Measurements from ENCODE around the gene SMO.
"Not testable (repeated sequence)": the region's sequence is repeated elsewhere in the genome, so short reads cannot be mapped to it uniquely, and the experiment has no call there.

SMO gene

GRCh38 chr7:129227646-129228578, 39.5 kb downstream of the SMO start:
- in situ Hi-C loops (cut with HindIII; ENCODE audit: low sequenced_read_pairs): no loop called here

DNA sequence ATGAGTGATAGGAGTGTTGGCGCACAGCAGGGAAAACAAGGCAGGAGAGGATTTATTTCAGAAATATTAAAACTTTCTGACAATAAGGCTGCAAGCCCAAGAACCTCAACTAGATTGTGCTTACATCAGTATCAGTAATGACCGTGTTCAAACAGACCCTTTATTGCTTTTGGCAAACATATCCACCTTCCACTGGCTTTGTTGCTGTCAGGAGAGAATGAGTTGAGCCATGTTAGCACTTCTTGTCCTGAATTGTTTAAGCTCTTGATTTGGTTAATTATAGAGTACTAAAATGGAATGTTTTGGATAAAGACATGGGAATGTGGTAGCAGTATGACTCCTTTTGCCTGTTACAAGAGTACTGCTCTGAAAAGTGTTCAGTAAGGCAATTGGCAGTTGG, 40.2 kb downstream of the SMO start:
- in situ Hi-C loops (cut with HindIII; ENCODE audit: low sequenced_read_pairs): no loop called here

- in situ Hi-C loops (cut with HindIII; ENCODE audit: low sequenced_read_pairs): no loop called here
Measured at GRCh38 chr7:129231666-129232065, 43.2 kb downstream of the SMO start.

DNA sequence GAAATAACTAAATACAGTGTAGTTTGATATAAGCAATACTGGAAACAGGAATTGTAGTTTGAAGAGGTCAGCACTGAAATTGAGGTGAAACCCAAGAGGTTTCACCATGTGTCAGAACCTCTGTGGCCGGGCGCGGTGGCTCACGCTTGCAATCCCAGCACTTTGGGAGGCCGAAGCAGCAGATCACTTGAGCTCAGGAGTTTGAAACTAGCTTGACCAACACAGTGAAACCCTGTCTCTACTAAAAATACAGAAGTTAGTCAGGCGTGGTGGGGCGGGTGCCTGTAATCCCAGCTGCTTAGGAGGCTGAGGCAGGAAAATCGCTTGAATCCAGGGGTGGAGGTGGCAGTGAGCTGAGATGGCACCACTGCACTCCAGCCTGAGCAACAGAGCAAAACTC, 50.1 kb downstream of the SMO start:
- in situ Hi-C loops (cut with HindIII; ENCODE audit: low sequenced_read_pairs): no loop called here

DNA sequence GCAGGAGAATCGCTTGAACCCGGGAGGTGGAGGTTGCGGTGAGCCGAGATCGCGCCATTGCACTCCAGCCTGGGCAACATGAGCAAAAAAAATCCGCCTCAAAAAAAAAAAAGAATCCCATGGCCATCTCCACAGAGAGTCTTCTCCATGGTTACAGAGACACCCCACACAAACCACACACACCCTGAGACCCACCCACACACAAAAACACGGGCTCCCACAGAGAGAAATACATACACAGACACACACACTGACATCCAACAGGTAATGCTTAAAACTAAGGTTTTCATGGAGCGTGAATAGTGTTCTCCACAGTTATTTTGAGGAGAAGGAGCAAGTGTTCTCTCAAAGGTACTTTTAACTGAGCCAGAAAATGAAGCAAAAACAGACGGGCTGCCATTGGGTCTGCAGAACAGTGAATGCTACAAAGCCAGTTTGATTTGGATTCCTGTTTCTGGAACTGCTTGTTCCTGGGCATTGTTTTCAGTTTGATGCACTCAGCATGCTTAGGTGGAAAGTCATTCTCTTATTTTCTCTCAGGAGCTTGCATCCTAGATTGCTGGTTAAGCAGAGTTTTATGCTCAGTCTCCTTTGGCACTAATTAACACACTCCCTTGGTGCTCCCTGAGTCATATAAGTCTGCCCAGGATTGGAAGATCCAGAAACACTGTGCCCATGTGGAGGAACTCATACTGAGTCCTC, 51.8 kb downstream of the SMO start:
- in situ Hi-C loops (cut with HindIII; ENCODE audit: low sequenced_read_pairs): no loop called here

GRCh38 chr7:129244220-129244619, 55.8 kb downstream of the SMO start:
- in situ Hi-C loops (cut with HindIII; ENCODE audit: low sequenced_read_pairs): no loop called here

DNA sequence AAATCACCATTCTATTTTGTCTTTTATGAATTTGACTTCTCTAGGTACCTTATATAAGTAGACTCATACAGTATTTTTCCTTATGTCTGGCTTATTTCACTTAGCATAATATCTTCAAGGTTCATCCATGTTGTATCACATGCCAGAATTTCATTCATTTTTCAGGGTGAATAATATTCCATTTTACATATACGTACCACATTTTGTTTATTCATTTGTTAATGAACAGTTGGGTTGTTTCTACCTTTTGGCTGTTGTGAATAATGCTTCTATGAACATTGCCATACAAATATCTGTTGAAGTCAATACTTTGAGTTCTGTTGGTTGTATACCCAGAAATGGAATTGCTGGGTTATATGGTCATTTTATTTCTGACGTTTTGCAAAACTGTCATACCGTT, 57.1 kb downstream of the SMO start:
- in situ Hi-C loops (cut with HindIII; ENCODE audit: low sequenced_read_pairs): no loop called here

GRCh38 chr7:129247087-129247486, 58.7 kb downstream of the SMO start:
- in situ Hi-C loops (cut with HindIII; ENCODE audit: low sequenced_read_pairs): no loop called here

GRCh38 chr7:129252128-129252527, 63.7 kb downstream of the SMO start:
- in situ Hi-C loops (cut with HindIII; ENCODE audit: low sequenced_read_pairs): no loop called here

DNA sequence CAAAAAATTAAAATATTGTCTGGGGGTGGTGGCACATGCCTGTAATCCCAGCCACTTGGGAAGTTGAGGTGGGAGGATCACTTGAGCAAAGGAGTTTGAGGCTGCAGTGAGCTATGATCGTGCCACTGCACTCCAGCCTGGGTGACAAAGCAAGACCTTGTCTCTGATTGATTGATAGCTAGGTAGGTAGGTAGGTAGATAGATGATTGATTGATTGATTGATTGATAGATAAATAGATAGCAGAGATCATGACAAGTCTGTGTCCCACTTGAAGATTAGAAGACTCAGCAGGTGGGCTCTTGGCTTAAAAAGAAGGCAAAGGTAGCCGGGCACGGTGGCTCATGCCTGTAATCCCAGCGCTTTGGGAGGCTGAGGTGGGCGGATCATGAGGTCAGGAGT, 64.2 kb downstream of the SMO start:
- in situ Hi-C loops (cut with HindIII; ENCODE audit: low sequenced_read_pairs): not testable (repeated sequence)

- in situ Hi-C loops (cut with HindIII; ENCODE audit: low sequenced_read_pairs): loop anchor here (5.0 kb wide), 1 partner anchor 43 kb away; no protein-coding TSS in a partner anchor
Measured at GRCh38 chr7:129255800-129256199, 67.4 kb downstream of the SMO start.

- in situ Hi-C loops (cut with HindIII; ENCODE audit: low sequenced_read_pairs): loop anchor here (5.0 kb wide), 1 partner anchor 44 kb away; no protein-coding TSS in a partner anchor
Measured at GRCh38 chr7:129256221-129256620, 67.8 kb downstream of the SMO start.

- in situ Hi-C loops (cut with HindIII; ENCODE audit: low sequenced_read_pairs): loop anchor here (5.0 kb wide), 1 partner anchor 45 kb away; no protein-coding TSS in a partner anchor
Measured at GRCh38 chr7:129257168-129257567, 68.7 kb downstream of the SMO start.

DNA sequence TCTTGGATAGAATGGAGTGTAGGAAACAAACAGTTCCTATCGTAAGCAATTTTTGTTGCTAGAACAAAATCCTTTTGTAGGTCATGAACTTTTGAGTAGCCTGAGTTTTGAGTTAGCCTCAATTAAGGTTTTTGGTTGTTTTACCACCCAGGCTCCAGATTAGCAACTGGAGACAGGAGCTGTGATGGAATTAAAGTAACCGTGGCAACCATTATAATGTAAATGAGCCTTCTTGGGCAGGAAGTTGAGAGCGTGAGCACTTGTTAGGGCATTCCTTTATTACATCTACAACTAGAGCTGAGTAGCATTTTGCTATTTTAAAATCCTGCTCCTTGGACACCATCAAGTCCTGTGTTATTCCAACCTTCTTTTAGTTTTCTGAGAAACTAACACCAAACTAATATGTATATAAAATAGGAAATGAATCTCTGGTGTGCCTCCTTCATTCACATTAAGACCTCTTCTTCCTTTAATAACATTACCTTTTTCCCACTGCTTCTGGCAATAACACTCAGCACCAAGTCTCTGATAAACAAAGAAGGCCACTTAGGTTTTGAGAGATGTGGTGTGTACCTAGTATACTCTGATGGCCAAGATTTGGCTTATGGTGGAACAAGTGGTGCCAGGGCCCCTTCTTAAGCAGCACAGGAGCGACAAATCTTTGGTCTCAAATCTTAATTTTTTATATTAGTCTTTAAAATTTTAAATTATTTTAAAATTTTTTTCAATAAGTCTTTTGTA, 70.4 kb downstream of the SMO start:
- in situ Hi-C loops (cut with HindIII; ENCODE audit: low sequenced_read_pairs): loop anchor here (5.0 kb wide), 1 partner anchor 47 kb away; no protein-coding TSS in a partner anchor

GRCh38 chr7:129262324-129262723, 73.9 kb downstream of the SMO start:
- in situ Hi-C loops (cut with HindIII; ENCODE audit: low sequenced_read_pairs): loop anchor here (5.0 kb wide), 1 partner anchor 55 kb away; no protein-coding TSS in a partner anchor

Measured in endothelial cell of hepatic sinusoid (primary cell).